IMR-90 (cell line): Measurements from ENCODE around the gene ACAT2. TPM values are rescaled to one million over a fixed set of nuclear protein-coding genes. Genes with fewer than 3 reads are reported as not detected.
"Not testable (repeated sequence)": the region's sequence is repeated elsewhere in the genome, so short reads cannot be mapped to it uniquely, and the experiment has no call there.

Source experiments
- ATAC-seq: fragments of 200-7000 bp; cut with Tn5 transposase; 2 replicates; pipeline ENCODE4 v1.9.1; 2020; ENCODE audit warnings: low read depth, mild to moderate bottlenecking, moderate library complexity
- BruUV-seq: library from RNA; stranded (reverse); fragments of 400-500 nt; replicated peaks from 2 replicates; lab custom pipeline; 2021; lab: Mats Ljungman, UMichigan
- CTCF ChIA-PET: fragments of 300-600 bp; formaldehyde crosslinking; extraction: SDS; loops from one replicate; lab custom pipeline; 2021; ENCODE audit warnings: antibody characterized with exemption; lab: Yijun Ruan, JAX
- POLR2A ChIA-PET: fragments of 300-600 bp; sonication (Branson Sonifier 250); formaldehyde crosslinking; loops from one replicate; lab custom pipeline; 2022; ENCODE audit warnings: antibody characterized with exemption; ENCODE audit not compliant: unreplicated experiment; lab: Charles Lee
- DNase-seq: peaks from one replicate; pipeline ENCODE4 v3.0.0; 2013
- H2AFZ ChIP-seq: replicated peaks from 2 replicates; pipeline ENCODE3; 2013; ENCODE audit warnings: low read length, mild to moderate bottlenecking; ENCODE audit not compliant: poor library complexity
- H2AK5ac ChIP-seq: 2 replicates; pipeline ENCODE4 v1.6.1; 2013; ENCODE audit warnings: low read depth, low read length, inconsistent platforms
- H2AK9ac ChIP-seq: replicated peaks from 2 replicates; pipeline ENCODE3; 2013; ENCODE audit warnings: mild to moderate bottlenecking, low read depth, low read length, moderate library complexity; ENCODE audit not compliant: poor library complexity
- H2BK120ac ChIP-seq: 2 replicates; pipeline ENCODE4 v1.6.1; 2013; ENCODE audit warnings: low read depth, low read length, inconsistent platforms
- H2BK15ac ChIP-seq: 3 replicates; pipeline ENCODE4 v1.6.1; 2013; ENCODE audit warnings: low read depth, low read length, inconsistent platforms
- H2BK20ac ChIP-seq: 2 replicates; pipeline ENCODE4 v1.6.1; 2013; ENCODE audit warnings: low read depth, mild to moderate bottlenecking, inconsistent platforms, low read length, moderate library complexity
- H2BK5ac ChIP-seq: 2 replicates; pipeline ENCODE4 v1.6.1; 2013; ENCODE audit warnings: mild to moderate bottlenecking, low read depth, low read length, inconsistent platforms; ENCODE audit not compliant: poor library complexity, severe bottlenecking
- H3K14ac ChIP-seq: replicated peaks from 2 replicates; pipeline ENCODE4 v1.6.1; 2013; ENCODE audit warnings: low read depth, low read length, inconsistent platforms
- H3K18ac ChIP-seq: 2 replicates; pipeline ENCODE4 v1.6.1; 2013; ENCODE audit warnings: low read depth, low read length, control low read depth
- H3K23ac ChIP-seq: 2 replicates; pipeline ENCODE4 v1.6.1; 2013; ENCODE audit warnings: low read depth, low read length, inconsistent platforms
- H3K27ac ChIP-seq: 2 replicates; pipeline ENCODE4 v1.5.1; 2013; ENCODE audit warnings: mild to moderate bottlenecking, control low read depth, low read length; ENCODE audit not compliant: insufficient read depth
- H3K27me3 ChIP-seq: 2 replicates; pipeline ENCODE4 v1.6.1; 2013; ENCODE audit warnings: low read length; ENCODE audit not compliant: control insufficient read depth, insufficient read depth
- H3K36me3 ChIP-seq: 2 replicates; pipeline ENCODE4 v1.6.1; 2013; ENCODE audit warnings: low read length, mixed read lengths; ENCODE audit not compliant: control insufficient read depth, insufficient read depth
- H3K4ac ChIP-seq: 2 replicates; pipeline ENCODE4 v1.6.1; 2013; ENCODE audit warnings: low read depth, low read length, inconsistent platforms
- H3K4me1 ChIP-seq: 2 replicates; pipeline ENCODE4 v1.6.1; 2013; ENCODE audit warnings: low read length, mixed read lengths; ENCODE audit not compliant: control insufficient read depth, insufficient read depth
- H3K4me2 ChIP-seq: 2 replicates; pipeline ENCODE4 v1.6.1; 2013; ENCODE audit warnings: low read depth, mild to moderate bottlenecking, control low read depth, low read length, moderate library complexity
- H3K4me3 ChIP-seq: 2 replicates; pipeline ENCODE4 v1.5.1; 2013; ENCODE audit warnings: low read depth, mild to moderate bottlenecking, control low read depth, low read length, moderate library complexity; ENCODE audit not compliant: insufficient read depth
- H3K56ac ChIP-seq: 2 replicates; pipeline ENCODE4 v1.6.1; 2013; ENCODE audit warnings: low read length, inconsistent platforms; ENCODE audit not compliant: insufficient read depth; ENCODE audit errors: extremely low read depth
- H3K79me1 ChIP-seq, 2 experiments: 2 replicates each; pipeline ENCODE4 v1.6.1; 2013; ENCODE audit warnings: low read length in 2 of 2, inconsistent platforms in 1 of 2, low read depth in 1 of 2
- H3K9ac ChIP-seq: 2 replicates; pipeline ENCODE4 v1.6.1; 2013; ENCODE audit warnings: low read depth, low read length, control low read depth
- H3K9me1 ChIP-seq: 2 replicates; pipeline ENCODE4 v1.6.1; 2013; ENCODE audit warnings: low read length, inconsistent platforms; ENCODE audit not compliant: insufficient read depth
- H3K9me3 ChIP-seq: 2 replicates; pipeline ENCODE4 v1.6.1; 2013; ENCODE audit warnings: low read length; ENCODE audit not compliant: control insufficient read depth, insufficient read depth
- H4K20me1 ChIP-seq: 2 replicates; pipeline ENCODE4 v1.6.1; 2013; ENCODE audit warnings: low read length, inconsistent platforms; ENCODE audit not compliant: insufficient read depth
- H4K5ac ChIP-seq: 2 replicates; pipeline ENCODE4 v1.6.1; 2013; ENCODE audit warnings: mild to moderate bottlenecking, low read depth, low read length, control low read depth
- H4K8ac ChIP-seq, 2 experiments: 2 replicates each; pipeline ENCODE4 v1.6.1; 2013; ENCODE audit warnings: low read depth in 2 of 2, low read length in 2 of 2, control low read depth in 1 of 2, inconsistent platforms in 1 of 2
- H4K91ac ChIP-seq: 2 replicates; pipeline ENCODE4 v1.6.1; 2013; ENCODE audit warnings: low read depth, low read length, inconsistent platforms; ENCODE audit not compliant: insufficient read depth
- WGBS, 2 experiments: methylation state at CpG; one replicate each; pipeline versions ENCODE4 v1.1.5 to v1.1.7; 2013; ENCODE audit warnings: missing lambda C conversion rate in 2 of 2; ENCODE audit not compliant: insufficient read length in 1 of 2; ENCODE audit errors: extremely low coverage in 2 of 2; 5-methylcytosine and 5-hydroxymethylcytosine counted together
- dilution Hi-C: fragments of 300-500 bp; cut with HindIII; formaldehyde crosslinking; loops from one replicate; pipeline ENCODE4 v1.14.3; 2018; ENCODE audit warnings: low sequenced_read_pairs; ENCODE audit not compliant: unreplicated experiment
- in situ Hi-C: fragments of 300-500 bp; cut with MboI; formaldehyde crosslinking; loops from 3 replicates; pipeline ENCODE4 v1.14.3; 2019; ENCODE audit warnings: low sequenced_read_pairs, inconsistent platforms, mixed read lengths
- intact Hi-C: fragments of 100-400 bp; cut with micrococcal nuclease; formaldehyde crosslinking; loops from 2 replicates; pipeline ENCODE4 v1.10.0; 2022
- polyA plus RNA-seq, 3 experiments: library from polyadenylated mRNA; depleted of rRNA; stranded (reverse); fragments of >200 nt; gene quantifications; 2 replicates each; pipeline ENCODE4 v1.2.3, GENCODE V29; 2012; ENCODE audit warnings: low replicate concordance in 1 of 3
- total RNA-seq: library from RNA; depleted of rRNA; stranded (reverse); fragments of >200 nt; gene quantifications from 2 replicates; pipeline ENCODE4 v1.2.3, GENCODE V29; 2012

Gene ACAT2
- total and polyA plus RNA-seq, 2 of the 4 experiments (the other 2 are of a cell fraction) = 30.5 to 45.2 TPM

DNA sequence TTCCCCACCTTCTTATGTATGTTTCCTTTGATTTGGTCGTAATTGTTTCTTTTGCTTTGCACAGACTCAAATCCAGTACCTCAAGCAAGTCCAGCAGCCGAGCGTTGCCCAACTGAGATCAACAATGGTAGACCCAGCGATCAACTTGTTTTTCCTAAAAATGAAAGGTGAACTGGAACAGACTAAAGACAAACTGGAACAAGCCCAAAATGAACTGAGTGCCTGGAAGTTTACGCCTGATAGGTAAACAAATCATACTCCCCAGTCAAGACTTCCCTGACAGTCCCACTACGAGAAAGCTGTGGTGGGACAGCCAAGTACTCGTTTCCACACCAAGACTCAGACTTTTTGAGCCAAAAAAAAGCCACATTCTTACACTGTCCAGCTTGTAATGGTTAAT is 13.7 kb upstream of the ACAT2 start:
- H4K20me1 ChIP-seq, H3K9ac ChIP-seq, BruUV-seq, H4K5ac ChIP-seq, H3K14ac ChIP-seq, H2AK5ac ChIP-seq, H3K27ac ChIP-seq, H3K4ac ChIP-seq, H3K4me3 ChIP-seq, H3K23ac ChIP-seq, H2AFZ ChIP-seq, H3K4me1 ChIP-seq, CTCF ChIA-PET, H3K9me1 ChIP-seq, H2BK20ac ChIP-seq, H2BK15ac ChIP-seq, H4K91ac ChIP-seq, intact Hi-C loops, ATAC-seq, H2AK9ac ChIP-seq, H3K27me3 ChIP-seq, H3K4me2 ChIP-seq, H3K9me3 ChIP-seq, H4K8ac ChIP-seq, H3K18ac ChIP-seq, H2BK5ac ChIP-seq, H3K56ac ChIP-seq, DNase-seq, H2BK120ac ChIP-seq, POLR2A ChIA-PET, dilution Hi-C loops, in situ Hi-C loops: not testable (repeated sequence)
- WGBS, 2 experiments = no CpG with 5 or more reads among the region's 7 CpGs
- Histone ChIP-seq H3K79me1 (peaks cover 28 to 33% of the 10 kb centered on the region in 2 experiments), H3K36me3 (peaks cover 54% of the 10 kb centered on the region)
